GM12801 (cell line): ENCODE results near the gene DPH1.

Experiments used
- TF ChIP-seq, protein P1 (sequence below): IDR thresholded peaks from one replicate; pipeline ENCODE4 v1.5.1; 2011; ENCODE audit warnings: control low read depth; ENCODE audit not compliant: insufficient read length; ENCODE audit errors: extremely low read depth

DPH1 gene

DNA sequence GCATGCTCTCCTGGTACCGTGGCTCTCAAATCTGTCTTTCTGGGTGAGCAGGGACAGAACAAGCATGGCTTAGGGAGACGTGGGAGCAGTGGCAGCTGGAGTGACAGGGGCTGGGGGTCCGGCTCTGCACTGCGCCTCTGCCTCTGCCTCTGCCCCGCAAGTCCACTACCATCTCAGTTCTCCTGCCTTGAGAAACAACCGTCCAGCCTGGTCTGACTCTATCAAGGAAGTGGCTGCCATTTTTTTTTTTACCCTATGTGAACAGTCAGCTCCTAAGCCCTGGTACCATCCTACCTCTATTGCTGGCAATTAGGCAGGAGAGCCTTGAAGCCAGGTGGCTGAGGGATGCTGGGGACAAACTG is 41.1 kb downstream of the DPH1 start:
- TF ChIP-seq, protein P1, sequence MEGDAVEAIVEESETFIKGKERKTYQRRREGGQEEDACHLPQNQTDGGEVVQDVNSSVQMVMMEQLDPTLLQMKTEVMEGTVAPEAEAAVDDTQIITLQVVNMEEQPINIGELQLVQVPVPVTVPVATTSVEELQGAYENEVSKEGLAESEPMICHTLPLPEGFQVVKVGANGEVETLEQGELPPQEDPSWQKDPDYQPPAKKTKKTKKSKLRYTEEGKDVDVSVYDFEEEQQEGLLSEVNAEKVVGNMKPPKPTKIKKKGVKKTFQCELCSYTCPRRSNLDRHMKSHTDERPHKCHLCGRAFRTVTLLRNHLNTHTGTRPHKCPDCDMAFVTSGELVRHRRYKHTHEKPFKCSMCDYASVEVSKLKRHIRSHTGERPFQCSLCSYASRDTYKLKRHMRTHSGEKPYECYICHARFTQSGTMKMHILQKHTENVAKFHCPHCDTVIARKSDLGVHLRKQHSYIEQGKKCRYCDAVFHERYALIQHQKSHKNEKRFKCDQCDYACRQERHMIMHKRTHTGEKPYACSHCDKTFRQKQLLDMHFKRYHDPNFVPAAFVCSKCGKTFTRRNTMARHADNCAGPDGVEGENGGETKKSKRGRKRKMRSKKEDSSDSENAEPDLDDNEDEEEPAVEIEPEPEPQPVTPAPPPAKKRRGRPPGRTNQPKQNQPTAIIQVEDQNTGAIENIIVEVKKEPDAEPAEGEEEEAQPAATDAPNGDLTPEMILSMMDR = no peak

DNA sequence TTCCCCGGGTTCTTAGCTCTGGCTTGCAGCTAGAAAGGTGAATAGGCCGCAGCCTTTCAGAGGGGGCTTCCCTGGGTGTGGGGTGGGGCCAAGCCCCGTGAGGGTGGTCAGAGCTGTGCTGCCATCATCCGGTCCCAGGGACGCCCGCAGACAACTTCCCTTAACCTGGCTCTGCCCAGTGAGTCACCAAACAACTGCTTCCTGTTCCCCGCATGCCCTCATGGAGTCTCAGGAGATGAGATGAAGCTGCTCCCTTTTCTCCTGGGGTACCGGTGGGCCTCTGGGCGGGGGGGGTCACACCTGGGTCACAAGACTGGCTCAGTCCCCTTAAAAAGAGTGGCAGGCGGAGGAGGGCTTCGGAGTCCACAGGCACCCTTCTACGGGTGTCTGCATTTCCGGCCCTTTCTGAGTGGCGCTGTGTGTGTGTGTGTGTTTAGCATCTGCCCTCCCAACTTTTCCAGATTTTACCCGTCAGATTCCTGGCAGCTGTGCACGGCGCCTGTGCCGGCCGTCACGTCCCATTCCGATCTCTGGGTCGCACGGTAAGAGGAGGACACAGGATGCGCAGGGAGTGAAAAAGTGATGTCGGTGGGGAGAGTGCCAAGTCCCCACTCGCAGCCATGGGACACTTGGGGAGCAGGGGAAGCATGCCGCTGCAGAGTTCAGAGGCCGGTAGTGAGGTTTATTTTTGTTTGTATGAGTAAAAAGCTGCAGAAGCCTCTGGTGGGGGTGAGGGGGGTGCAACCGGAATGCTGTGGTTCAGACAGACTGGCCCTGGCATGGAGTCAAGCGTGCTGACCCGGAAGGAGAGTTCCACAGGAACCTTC is 41.7 kb downstream of the DPH1 start:
- TF ChIP-seq, protein P1 = no peak

DNA sequence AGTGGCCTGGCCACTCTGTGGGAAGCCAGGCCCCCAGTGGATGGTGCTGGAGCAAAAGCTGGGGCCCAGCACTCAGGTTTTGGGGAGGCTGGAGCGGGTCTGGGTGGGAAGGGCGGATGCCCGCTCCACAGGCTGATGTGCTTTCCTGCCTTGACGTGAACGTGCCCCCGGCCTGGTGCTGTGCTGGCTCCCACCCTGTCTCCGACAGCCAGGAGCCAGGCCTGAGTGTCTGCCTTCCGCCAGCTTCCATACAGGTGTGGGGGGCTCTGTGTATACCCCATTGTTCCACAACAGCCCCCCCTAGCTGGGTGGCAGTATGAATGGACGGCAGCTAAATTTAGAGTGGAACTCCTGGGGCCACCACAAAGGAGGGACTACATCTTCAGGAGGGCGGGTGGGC is 45.0 kb downstream of the DPH1 start:
- TF ChIP-seq, protein P1 = no peak

DNA sequence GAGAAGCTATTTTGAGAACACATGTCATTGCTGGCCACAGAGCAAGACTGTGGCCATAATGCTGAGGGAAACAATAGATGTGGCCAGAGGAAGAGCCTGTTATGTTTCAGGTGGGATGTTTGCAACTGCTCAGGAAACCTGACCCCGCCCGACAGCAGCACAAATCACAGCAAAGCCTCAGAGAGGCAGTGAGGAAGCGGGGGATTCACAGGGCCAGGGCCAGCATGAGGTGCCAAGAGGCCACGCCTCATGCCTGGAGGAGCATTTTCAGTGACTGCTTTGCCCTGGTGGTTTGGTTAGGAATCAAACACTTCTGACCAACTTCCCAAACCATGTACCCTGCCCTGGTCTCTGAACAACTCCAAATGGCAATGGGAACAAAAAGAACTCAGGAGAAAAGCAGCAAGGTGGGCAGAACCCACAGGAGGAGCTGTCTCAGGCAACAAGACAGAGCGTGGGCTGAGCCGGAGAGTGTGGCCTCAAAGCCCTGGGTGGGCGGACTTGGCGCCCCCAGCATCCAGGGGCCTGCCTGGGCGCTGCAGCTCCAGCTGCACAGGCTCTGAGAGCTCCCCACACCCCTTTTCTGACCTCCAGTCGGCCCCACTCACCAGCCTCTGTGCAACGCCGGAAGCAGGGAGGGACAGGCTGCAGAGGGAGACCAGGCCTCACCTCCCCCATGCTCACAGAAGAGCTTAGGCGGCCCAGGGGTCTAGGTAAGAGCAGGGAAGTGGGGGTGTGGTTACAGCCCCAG is 45.6 kb downstream of the DPH1 start:
- TF ChIP-seq, protein P1 = no peak

DNA sequence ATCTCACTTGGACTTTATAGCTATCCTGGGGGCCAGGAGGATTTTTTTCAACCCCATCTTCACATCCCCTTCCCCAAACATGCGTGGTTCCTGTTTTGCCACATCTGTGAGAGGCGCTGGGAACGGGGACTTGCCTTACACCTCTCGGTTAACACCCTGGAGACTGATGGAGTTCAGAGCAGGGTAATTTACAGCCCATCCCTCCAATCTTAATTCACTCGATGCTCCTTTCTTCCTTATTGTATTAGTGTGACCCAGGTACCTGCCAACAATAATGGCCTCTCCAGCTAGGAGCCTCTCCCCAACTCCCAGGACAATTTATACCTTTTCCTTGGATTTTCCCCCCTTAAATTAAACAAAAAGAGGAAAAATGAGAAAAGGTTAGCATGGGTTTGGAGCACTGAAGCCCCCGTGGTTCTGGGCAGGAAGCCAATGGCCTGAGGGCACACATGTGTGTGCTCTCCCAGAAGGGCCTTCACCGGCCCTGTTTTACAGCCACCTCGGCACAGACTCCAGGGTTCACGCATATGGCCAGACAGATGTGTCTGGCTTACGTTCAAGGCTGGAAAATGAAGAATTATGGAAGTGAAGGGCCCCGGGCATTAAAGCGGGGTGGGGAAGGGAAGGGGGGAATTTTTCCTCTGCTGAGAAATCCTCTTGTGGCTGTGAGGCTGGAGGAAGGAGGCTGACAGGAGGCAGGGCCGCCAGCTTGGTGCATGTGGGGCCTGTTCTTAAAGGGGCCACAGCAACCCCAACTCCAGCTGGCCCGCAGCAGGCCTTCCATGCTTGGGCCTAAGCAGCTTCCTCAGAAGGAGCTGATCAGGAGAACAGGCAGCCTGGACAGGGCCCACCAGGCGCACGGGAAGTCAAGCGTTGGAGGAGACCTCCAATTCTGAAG is 46.4 kb downstream of the DPH1 start:
- TF ChIP-seq, protein P1 = no peak

DNA sequence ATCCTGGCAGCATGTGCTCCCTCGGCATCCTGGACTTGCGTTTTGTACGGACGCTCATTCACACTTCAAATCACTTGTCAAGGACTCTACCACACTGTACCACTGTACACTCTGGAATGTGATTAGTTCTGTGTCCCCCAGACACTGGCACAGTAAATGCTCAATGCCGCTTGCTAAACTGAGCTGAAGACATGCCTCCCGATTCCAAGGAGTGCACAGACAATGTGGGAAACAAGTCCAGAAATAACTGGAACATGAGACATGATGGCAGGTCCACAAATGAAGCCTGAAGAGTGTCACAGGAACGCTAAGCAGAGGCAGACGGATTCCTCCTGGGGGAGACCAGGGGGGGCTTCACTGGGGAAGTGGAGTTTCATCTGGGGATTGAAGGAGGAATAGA is 47.1 kb downstream of the DPH1 start:
- TF ChIP-seq, protein P1 = no peak

DNA sequence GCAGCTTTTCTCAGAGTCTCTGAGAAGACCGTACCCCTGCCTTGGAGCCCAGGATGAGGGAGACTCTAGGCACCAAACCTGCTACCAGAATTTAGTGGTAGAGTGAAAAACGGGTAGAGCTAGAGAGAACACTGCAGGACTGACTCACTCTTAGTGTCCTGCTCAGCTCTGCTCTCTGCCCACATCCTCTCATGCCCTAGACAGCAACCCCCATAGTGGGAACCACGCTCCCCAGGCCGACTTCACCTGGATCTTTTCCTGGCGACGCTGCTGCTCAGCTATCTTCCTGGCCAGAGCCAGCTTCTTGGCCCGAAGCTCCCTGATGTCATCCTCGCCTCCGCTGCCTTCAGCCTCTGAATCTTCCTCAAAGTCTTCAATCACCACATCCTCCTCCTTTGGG is 51.6 kb downstream of the DPH1 start:
- TF ChIP-seq, protein P1 = no peak
